AG09309 (cell line): Measurements from ENCODE around the gene WFDC5.
"Not testable (repeated sequence)": the region's sequence is repeated elsewhere in the genome, so short reads cannot be mapped to it uniquely, and the experiment has no call there.

Experiments used
- DNase-seq: peaks from one replicate; pipeline ENCODE4 v3.0.0-alpha.2; 2010; ENCODE audit warnings: low read depth
- H3K4me3 ChIP-seq: 2 replicates; pipeline ENCODE4 v1.5.1; 2011; ENCODE audit warnings: mild to moderate bottlenecking, low read depth, low read length, moderate library complexity; ENCODE audit not compliant: control insufficient read depth
- TF ChIP-seq, protein P1 (sequence below): IDR thresholded peaks from 2 replicates; pipeline ENCODE4 v1.5.1; 2011; ENCODE audit warnings: mild to moderate bottlenecking, low read depth, low read length, inconsistent platforms; ENCODE audit not compliant: insufficient read depth, control insufficient read depth; ENCODE audit errors: missing control alignments

Gene WFDC5, protein sequence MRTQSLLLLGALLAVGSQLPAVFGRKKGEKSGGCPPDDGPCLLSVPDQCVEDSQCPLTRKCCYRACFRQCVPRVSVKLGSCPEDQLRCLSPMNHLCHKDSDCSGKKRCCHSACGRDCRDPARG

DNA sequence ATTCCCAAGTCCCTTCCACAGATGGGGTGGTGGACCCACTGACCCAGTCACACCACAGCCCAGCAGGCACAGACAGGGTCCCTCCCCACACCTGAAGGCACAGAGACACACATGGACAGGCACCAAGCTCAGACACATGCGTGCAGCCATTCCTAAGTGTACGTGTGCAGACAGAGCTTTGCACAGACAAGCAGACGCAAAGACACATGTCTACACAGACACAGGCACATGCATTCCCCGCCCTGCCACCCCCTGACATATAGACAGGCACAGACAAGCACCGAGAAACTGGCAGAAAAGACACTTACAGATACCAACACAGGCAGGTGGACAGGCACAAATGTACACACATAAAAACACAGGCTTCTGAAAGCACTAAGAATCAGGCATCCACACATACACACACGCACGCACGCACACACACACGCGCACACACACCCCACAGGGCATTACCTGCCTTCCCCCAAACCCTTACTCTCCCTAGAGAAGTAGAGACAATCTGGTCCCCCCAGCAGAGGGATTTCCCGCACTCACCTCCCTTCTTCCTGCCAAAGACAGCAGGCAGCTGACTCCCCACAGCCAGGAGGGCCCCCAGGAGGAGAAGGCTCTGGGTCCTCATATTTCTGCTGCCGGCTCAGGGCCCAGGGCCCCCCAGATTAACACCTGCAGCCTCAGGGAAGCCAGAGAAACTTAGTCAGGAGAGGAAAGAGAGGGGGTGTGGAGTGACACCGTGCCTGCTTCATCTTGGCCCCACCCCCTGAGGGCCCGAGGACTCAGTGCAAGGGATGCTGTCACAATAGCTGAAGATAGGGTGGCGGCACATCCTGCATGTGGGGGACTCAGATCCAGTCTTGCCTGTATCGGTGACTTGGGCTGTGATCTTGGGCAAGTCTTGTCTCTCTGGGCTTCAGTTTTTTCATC lies at the start of gene WFDC5:
Gene WFDC5 (minus strand): TSS at position 710 of the 921 bp plus-strand sequence. CDS start 91 bp downstream, at position 619.
- TF ChIP-seq, protein P1, sequence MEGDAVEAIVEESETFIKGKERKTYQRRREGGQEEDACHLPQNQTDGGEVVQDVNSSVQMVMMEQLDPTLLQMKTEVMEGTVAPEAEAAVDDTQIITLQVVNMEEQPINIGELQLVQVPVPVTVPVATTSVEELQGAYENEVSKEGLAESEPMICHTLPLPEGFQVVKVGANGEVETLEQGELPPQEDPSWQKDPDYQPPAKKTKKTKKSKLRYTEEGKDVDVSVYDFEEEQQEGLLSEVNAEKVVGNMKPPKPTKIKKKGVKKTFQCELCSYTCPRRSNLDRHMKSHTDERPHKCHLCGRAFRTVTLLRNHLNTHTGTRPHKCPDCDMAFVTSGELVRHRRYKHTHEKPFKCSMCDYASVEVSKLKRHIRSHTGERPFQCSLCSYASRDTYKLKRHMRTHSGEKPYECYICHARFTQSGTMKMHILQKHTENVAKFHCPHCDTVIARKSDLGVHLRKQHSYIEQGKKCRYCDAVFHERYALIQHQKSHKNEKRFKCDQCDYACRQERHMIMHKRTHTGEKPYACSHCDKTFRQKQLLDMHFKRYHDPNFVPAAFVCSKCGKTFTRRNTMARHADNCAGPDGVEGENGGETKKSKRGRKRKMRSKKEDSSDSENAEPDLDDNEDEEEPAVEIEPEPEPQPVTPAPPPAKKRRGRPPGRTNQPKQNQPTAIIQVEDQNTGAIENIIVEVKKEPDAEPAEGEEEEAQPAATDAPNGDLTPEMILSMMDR, result no peak
- no peak within 1 kb of the TSS for H3K4me3 ChIP-seq
- no peak for DNase-seq

DNA sequence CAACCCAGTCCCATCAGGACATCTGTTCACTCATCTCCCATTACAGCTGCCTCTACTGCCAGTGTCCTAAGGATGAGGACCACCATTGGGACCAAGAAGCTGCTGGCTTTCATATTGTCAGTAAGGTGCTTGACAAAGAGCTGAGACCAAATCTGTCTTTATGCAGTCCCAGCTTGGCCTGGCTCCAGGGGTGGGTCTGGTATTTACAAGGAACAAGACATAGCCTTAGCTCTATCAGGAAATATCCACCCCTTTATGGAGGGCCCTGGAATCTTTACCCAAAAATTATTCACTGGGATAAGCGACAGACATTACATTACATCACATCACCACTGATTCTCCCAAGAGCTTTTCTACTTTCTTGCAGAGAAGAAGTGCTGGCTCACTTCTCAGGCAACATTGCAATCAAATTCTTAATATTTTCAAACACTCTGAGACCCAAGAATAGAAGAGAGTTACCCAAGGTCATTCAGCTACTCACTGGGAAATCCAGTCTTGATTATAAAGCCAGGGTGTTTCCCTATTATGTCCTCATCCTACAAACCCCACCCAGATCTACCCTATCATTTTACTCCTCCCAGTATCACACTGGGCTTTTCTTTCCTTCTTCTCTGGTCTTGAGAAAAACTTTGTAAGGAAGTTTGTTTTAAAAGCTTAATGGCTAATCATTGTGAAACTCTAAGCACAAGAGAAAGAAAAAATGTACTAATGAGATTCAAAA lies 48.3 kb upstream of the WFDC5 start:
- DNase-seq, result no peak
- no peak overlapping the region for H3K4me3 ChIP-seq
- TF ChIP-seq, protein P1, result no peak

DNA sequence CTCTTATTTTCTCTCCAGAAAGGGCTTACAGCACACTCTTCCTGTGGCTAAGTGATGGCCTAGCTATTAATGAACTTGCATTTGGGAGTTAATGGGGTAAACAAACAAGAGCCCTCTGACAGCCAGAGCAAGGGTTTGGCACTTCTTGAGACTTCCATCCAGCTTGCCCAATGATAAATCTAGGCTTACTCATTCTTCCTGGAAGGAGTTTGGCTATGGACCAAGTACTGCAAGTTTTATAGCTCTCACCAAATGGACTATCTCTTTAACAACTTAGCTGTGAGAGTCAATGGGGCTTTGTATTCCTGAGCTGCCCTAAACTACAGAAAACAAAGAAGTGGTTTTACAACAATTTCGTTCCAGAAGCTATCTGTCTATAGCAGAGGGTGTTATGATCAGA lies 43.0 kb upstream of the WFDC5 start:
- H3K4me3 ChIP-seq, result no peak overlapping the region
- TF ChIP-seq, protein P1, result no peak
- peak; percentile 58 for DNase-seq

DNA sequence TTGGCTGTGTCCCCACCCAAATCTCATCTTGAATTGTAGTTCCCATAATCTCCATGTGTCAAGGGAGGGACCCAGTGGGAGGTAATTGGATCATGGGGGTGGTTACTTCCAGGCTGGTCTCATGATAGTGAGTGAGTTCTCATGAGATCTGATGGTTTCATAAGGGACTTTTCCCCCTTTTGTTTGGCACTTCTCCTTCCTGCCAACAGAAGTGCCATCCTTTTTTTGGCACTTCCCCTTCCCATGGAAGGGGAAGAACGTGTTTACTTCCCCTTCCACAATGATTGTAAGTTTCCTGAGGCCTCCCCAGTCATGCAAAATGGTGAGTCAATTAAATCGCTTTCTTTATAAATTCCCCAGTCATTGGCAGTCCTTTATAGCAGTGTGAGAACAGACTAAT lies 41.7 kb upstream of the WFDC5 start:
- TF ChIP-seq, protein P1, result no peak
- DNase-seq, result no peak
- H3K4me3 ChIP-seq, result no peak overlapping the region

DNA sequence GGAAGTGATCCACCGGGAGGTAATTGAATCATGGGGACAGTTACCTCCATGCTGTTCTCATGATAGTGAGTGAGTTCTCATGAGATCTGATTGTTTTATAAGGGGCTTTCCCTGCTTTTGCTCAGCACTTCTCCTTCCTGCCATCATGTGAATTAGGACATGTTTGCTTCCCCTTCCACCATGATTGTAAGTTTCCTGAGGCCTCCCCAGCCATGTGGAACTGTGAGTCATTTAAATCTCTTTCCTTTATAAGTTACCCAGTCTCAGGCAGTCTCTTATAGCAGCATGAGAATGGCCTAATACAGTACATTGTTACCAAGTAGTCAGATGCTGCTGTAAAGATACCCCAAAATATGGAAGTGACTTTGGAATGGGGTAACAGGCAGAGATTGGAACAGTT lies 39.8 kb upstream of the WFDC5 start:
- not testable (repeated sequence) for DNase-seq, H3K4me3 ChIP-seq

DNA sequence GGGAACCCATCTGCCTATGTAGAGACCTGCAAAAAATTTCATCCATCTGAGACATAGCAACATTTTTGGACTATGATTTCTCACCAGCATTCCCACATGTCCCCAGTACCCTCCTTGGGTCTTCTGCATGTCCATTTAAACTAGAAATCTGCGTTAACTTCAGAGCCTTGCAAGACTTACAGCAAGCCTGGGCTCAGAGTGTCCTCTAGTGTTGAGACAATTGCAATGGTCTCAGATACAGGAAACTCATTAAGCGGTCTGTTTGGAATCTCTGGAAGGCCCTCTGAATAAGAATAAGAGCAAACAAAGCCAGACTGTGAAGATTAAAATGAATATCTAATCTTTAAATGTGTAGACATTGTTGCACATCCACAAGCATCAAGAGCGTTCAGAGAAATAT lies 39.2 kb upstream of the WFDC5 start:
- TF ChIP-seq, protein P1, result peak; percentile 33
- H3K4me3 ChIP-seq, result no peak overlapping the region
- DNase-seq, result no peak

DNA sequence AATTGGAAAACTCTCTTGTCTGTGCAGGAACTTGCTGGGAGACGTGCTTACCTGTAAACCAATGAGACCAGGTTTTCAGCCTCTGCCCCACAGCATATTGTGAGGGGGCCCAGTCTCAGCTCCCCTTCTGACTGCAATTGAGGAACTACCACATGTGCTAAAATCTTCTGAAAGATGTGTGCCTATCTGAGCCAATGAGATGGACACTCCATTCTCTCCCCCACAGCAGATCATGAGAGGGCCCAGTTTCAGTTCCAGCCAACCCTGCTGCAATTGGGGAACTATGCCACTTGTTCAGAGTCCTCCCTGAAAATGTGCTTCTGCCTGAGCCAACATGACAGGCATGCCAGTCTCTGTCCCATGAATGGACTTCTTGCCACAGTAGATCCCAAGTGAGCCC lies 38.8 kb upstream of the WFDC5 start:
- no peak overlapping the region for H3K4me3 ChIP-seq
- TF ChIP-seq, protein P1, result no peak
- no peak for DNase-seq
